HepG2 (cell line): ENCODE data around the gene METTL23. TPM values are rescaled to one million over a fixed set of nuclear protein-coding genes. Genes with fewer than 3 reads are reported as not detected.

ENCODE experiments used
- AHR ChIP-seq: IDR thresholded peaks from 2 replicates; pipeline ENCODE4 v1.6.1; 2018; ENCODE audit warnings: missing genetic modification reagents, missing compliant biosample characterization
- CHD2 ChIP-seq: IDR thresholded peaks from 2 replicates; pipeline ENCODE4 v1.6.1; 2011; ENCODE audit warnings: low read depth, low read length, improper control_type of control experiment
- HCFC1 ChIP-seq: fragments of 150-350 bp; IDR thresholded peaks from 2 replicates; pipeline ENCODE4 v1.6.1; 2014; ENCODE audit warnings: low read depth, low read length
- KDM1A ChIP-seq: IDR thresholded peaks from 2 replicates; pipeline ENCODE4 v1.6.1; 2016; ENCODE audit warnings: missing compliant biosample characterization
- KDM4B ChIP-seq: sonication (generic); formaldehyde crosslinking; IDR thresholded peaks from 2 replicates; pipeline ENCODE4 v1.4.0; 2020; ENCODE audit warnings: missing genetic modification reagents
- MAFG ChIP-seq: sonication (generic); formaldehyde crosslinking; IDR thresholded peaks from 2 replicates; pipeline ENCODE4 v1.5.1; 2020; ENCODE audit warnings: mild to moderate bottlenecking, missing genetic modification reagents
- MEIS1 ChIP-seq: sonication (generic); formaldehyde crosslinking; IDR thresholded peaks from 2 replicates; pipeline ENCODE4 v1.9.0; 2021; ENCODE audit warnings: mild to moderate bottlenecking, missing genetic modification reagents, moderate library complexity, borderline replicate concordance
- PLRG1 ChIP-seq: fragments of 450-650 bp; conservative IDR thresholded peaks from 2 replicates; pipeline ENCODE4 v1.6.1; 2016
- SALL1 ChIP-seq: sonication (generic); formaldehyde crosslinking; IDR thresholded peaks from 2 replicates; pipeline ENCODE4 v1.8.0; 2022; ENCODE audit warnings: mild to moderate bottlenecking, missing genetic modification reagents
- SIN3A ChIP-seq: IDR thresholded peaks from 2 replicates; pipeline ENCODE4 v1.6.1; 2011; ENCODE audit warnings: low read depth, mild to moderate bottlenecking, control low read depth, low read length, borderline replicate concordance
- SP1 ChIP-seq, 2 experiments: fragments of 450-650 bp in 1 of 2; sonication (generic) in 1 of 2; formaldehyde crosslinking in 1 of 2; IDR thresholded peaks; 2 replicates each; pipeline versions ENCODE4 v1.4.0 to v1.6.1; 2016 to 2020; ENCODE audit warnings: missing genetic modification reagents in 1 of 2
- ZFP41 ChIP-seq: sonication (generic); formaldehyde crosslinking; IDR thresholded peaks from 2 replicates; pipeline ENCODE4 v1.4.0; 2020; ENCODE audit warnings: mild to moderate bottlenecking, missing genetic modification reagents, borderline replicate concordance
- ZFY ChIP-seq: sonication (generic); formaldehyde crosslinking; IDR thresholded peaks from 2 replicates; pipeline ENCODE4 v1.4.0; 2020; ENCODE audit warnings: missing genetic modification reagents
- ZFYVE20 ChIP-seq: sonication (generic); formaldehyde crosslinking; IDR thresholded peaks from 2 replicates; pipeline ENCODE4 v1.8.0; 2023; ENCODE audit warnings: low read depth, mild to moderate bottlenecking, moderate library complexity, missing genetic modification reagents, borderline replicate concordance
- ZNF263 ChIP-seq: sonication (generic); formaldehyde crosslinking; IDR thresholded peaks from 2 replicates; pipeline ENCODE4 v1.4.0; 2020; ENCODE audit warnings: missing genetic modification reagents
- ZNF550 ChIP-seq: sonication (generic); formaldehyde crosslinking; IDR thresholded peaks from 2 replicates; pipeline ENCODE4 v1.4.0; 2020; ENCODE audit warnings: mild to moderate bottlenecking, missing genetic modification reagents, borderline replicate concordance
- ZNF563 ChIP-seq: sonication (generic); formaldehyde crosslinking; IDR thresholded peaks from 2 replicates; pipeline ENCODE4 v1.8.0; 2022; ENCODE audit warnings: mild to moderate bottlenecking, moderate library complexity, missing genetic modification reagents
- ZNF652 ChIP-seq: IDR thresholded peaks from 2 replicates; pipeline ENCODE4 v1.6.1; 2016; ENCODE audit warnings: low read depth, borderline replicate concordance
- ZNF773 ChIP-seq: sonication (generic); formaldehyde crosslinking; IDR thresholded peaks from 2 replicates; pipeline ENCODE4 v1.4.0; 2020; ENCODE audit warnings: missing genetic modification reagents, borderline replicate concordance
- polyA plus RNA-seq, 8 experiments: library from polyadenylated mRNA; depleted of rRNA in 3 of 8; stranded (reverse) in 7 of 8; unstranded in 1 of 8; fragments of >200 nt; fragmentation: Illumina TruSeq in 4 of 8; extraction: Trizol in 4 of 8; gene quantifications; 2 replicates each; pipeline versions ENCODE4 v1.2.1 to v1.2.3, GENCODE V29; 2011 to 2016; ENCODE audit warnings: low read depth in 4 of 8, missing spikeins in 1 of 8, mixed read lengths in 1 of 8; ENCODE audit not compliant: insufficient read depth in 1 of 8
- total RNA-seq, 5 experiments: library from RNA; depleted of rRNA; stranded (reverse); fragments of >200 nt; fragmentation: Illumina TruSeq; extraction: Trizol; gene quantifications; 2 replicates each; pipeline ENCODE4 v1.2.3, GENCODE V29; 2016; ENCODE audit warnings: low read depth in 1 of 5
- TF ChIP-seq, protein P1 (sequence below): sonication (generic); formaldehyde crosslinking; IDR thresholded peaks from 2 replicates; pipeline ENCODE4 v1.4.0; 2020; ENCODE audit warnings: missing genetic modification reagents, borderline replicate concordance
- TF ChIP-seq, protein P2 (sequence below): IDR thresholded peaks from 2 replicates; pipeline ENCODE4 v1.6.1; 2016; ENCODE audit warnings: missing genetic modification reagents, missing compliant biosample characterization
- TF ChIP-seq, protein P3 (sequence below): sonication (generic); formaldehyde crosslinking; IDR thresholded peaks from 2 replicates; pipeline ENCODE4 v1.5.0; 2020; ENCODE audit warnings: missing genetic modification reagents
- TF ChIP-seq, protein P4 (sequence below): sonication (generic); formaldehyde crosslinking; IDR thresholded peaks from 2 replicates; pipeline ENCODE4 v1.5.0; 2020; ENCODE audit warnings: mild to moderate bottlenecking, missing genetic modification reagents, borderline replicate concordance
- TF ChIP-seq, protein P5 (sequence below): sonication (generic); formaldehyde crosslinking; IDR thresholded peaks from 2 replicates; pipeline ENCODE4 v1.5.0; 2020; ENCODE audit warnings: missing genetic modification reagents, mild to moderate bottlenecking, borderline replicate concordance

METTL23 gene
- total and polyA plus RNA-seq, 2 of the 13 experiments (the other 11 are each of a cell fraction or from before 2014, with no cell fraction given), result 39.9 to 104 TPM

DNA sequence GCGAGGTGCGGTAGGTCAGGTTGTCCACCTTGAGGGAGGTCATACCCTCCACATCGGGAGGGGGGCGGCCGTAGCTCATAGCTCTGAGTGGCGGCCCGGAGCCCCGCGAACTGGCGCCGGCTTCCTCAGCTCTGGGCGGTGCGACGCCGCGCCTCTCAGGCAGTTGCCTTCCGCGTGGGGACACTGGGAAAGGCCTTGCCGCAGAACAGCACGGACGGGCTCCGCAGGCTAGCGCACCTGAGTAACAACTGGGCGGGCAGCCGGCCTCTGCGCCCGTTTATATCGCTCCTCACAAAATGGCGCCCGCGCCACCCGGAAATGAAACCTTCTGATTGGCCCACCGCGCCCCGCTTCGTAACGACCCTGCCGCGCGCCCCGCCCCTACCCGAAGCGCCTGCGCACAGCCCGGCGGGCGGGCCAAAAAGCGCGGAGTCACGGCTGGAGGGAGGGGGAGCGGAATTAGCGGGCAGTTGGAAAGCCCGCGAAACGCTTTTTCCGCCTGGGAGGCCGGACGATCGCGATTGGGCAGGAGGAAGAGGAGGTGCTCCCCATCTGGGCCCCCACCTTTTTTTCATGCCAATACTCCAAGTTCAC is 10.5 kb downstream of the METTL23 start, which contains the start of gene SRSF2 (continued):
- TF ChIP-seq HCFC1 (peak; percentile 61; the same call in 1 of the 2 replicates), ZFYVE20 (peak; percentile 98), SIN3A (peak; percentile 99), ZNF263 (CRISPR knock-in tag) (peak; percentile 99), ZNF550 (peak; percentile 99), MEIS1 (CRISPR knock-in tag) (no peak; the same call in 1 of the 2 replicates), ZNF773 (CRISPR knock-in tag) (peak; percentile 94; the same call in 1 of the 2 replicates), ZFY (CRISPR knock-in tag) (peak; percentile 99), ZNF652 (CRISPR knock-in tag) (peak; percentile 54), ZFP41 (CRISPR knock-in tag) (no peak), SALL1 (peak; percentile 95), SP1 (IDR thresholded peaks at IDR 0.05) (no peak), SP1 (CRISPR knock-in tag; IDR thresholded peaks at IDR 0.05) (peak; percentile 81), ZNF563 (peak; percentile 46; the same call in 1 of the 2 replicates), CHD2 (no peak), KDM4B (peak; percentile 86; the same call in 1 of the 2 replicates), AHR (peak; percentile 95), PLRG1 (no peak), KDM1A (CRISPR knock-in tag) (no peak), MAFG (CRISPR knock-in tag) (peak; percentile 88; the same call in 1 of the 2 replicates)
- TF ChIP-seq, protein P1, sequence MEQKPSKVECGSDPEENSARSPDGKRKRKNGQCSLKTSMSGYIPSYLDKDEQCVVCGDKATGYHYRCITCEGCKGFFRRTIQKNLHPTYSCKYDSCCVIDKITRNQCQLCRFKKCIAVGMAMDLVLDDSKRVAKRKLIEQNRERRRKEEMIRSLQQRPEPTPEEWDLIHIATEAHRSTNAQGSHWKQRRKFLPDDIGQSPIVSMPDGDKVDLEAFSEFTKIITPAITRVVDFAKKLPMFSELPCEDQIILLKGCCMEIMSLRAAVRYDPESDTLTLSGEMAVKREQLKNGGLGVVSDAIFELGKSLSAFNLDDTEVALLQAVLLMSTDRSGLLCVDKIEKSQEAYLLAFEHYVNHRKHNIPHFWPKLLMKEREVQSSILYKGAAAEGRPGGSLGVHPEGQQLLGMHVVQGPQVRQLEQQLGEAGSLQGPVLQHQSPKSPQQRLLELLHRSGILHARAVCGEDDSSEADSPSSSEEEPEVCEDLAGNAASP (CRISPR knock-in tag), result peak; percentile 86
- TF ChIP-seq, protein P2, sequence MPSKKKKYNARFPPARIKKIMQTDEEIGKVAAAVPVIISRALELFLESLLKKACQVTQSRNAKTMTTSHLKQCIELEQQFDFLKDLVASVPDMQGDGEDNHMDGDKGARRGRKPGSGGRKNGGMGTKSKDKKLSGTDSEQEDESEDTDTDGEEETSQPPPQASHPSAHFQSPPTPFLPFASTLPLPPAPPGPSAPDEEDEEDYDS, result peak; percentile 99
- TF ChIP-seq, protein P3, sequence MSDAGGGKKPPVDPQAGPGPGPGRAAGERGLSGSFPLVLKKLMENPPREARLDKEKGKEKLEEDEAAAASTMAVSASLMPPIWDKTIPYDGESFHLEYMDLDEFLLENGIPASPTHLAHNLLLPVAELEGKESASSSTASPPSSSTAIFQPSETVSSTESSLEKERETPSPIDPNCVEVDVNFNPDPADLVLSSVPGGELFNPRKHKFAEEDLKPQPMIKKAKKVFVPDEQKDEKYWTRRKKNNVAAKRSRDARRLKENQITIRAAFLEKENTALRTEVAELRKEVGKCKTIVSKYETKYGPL, result peak; percentile 86
- TF ChIP-seq, protein P4, sequence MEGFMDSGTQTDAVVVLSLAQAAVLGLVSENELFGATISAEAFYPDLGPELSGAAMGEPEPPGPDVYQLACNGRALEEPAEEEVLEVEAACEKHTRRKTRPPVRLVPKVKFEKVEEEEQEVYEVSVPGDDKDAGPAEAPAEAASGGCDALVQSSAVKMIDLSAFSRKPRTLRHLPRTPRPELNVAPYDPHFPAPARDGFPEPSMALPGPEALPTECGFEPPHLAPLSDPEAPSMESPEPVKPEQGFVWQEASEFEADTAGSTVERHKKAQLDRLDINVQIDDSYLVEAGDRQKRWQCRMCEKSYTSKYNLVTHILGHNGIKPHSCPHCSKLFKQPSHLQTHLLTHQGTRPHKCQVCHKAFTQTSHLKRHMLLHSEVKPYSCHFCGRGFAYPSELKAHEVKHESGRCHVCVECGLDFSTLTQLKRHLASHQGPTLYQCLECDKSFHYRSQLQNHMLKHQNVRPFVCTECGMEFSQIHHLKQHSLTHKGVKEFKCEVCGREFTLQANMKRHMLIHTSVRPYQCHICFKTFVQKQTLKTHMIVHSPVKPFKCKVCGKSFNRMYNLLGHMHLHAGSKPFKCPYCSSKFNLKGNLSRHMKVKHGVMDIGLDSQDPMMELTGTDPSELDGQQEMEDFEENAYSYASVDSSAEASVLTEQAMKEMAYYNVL (CRISPR knock-in tag), result no peak; the same call in 1 of the 2 replicates
- TF ChIP-seq, protein P5, sequence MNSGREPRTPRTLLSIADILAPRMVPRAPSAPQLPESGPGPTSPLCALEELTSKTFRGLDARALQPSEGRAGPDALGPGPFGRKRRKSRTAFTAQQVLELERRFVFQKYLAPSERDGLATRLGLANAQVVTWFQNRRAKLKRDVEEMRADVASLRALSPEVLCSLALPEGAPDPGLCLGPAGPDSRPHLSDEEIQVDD, result no peak; the same call in 1 of the 2 replicates
